ENCODE data around the gene C19orf44.

The C19orf44 gene

DNA sequence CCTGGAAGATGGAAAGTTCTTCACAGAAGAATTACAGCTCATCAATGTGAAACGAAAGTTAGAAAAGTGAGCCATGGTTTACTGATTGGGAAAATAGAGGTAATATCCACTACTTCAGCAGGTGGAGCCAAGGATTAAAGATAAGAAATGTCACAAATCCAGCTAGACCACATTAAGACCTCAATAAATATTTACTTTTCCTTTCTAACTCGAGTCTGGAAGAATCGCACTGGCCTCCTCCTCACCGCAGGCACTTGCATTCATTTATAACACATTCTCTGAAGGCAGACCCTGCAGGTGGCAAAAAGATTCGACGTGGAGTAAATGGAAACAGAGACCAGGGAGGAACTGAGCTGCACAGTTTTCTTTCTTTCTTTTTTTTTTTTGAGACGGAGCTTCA, 68.6 kb downstream of the C19orf44 start:
- no peak for DNase-seq (ENCODE audit: low spot score)
- TF ChIP-seq, protein P1, sequence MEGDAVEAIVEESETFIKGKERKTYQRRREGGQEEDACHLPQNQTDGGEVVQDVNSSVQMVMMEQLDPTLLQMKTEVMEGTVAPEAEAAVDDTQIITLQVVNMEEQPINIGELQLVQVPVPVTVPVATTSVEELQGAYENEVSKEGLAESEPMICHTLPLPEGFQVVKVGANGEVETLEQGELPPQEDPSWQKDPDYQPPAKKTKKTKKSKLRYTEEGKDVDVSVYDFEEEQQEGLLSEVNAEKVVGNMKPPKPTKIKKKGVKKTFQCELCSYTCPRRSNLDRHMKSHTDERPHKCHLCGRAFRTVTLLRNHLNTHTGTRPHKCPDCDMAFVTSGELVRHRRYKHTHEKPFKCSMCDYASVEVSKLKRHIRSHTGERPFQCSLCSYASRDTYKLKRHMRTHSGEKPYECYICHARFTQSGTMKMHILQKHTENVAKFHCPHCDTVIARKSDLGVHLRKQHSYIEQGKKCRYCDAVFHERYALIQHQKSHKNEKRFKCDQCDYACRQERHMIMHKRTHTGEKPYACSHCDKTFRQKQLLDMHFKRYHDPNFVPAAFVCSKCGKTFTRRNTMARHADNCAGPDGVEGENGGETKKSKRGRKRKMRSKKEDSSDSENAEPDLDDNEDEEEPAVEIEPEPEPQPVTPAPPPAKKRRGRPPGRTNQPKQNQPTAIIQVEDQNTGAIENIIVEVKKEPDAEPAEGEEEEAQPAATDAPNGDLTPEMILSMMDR (IDR thresholded peaks at IDR 0.05; ENCODE audit: borderline replicate concordance, control extremely low read depth, extremely low read depth, insufficient read depth, missing control alignments) = no peak
- in situ Hi-C loops (cut with MboI; ENCODE audit: low sequenced_read_pairs, unreplicated experiment) = no loop called here

DNA sequence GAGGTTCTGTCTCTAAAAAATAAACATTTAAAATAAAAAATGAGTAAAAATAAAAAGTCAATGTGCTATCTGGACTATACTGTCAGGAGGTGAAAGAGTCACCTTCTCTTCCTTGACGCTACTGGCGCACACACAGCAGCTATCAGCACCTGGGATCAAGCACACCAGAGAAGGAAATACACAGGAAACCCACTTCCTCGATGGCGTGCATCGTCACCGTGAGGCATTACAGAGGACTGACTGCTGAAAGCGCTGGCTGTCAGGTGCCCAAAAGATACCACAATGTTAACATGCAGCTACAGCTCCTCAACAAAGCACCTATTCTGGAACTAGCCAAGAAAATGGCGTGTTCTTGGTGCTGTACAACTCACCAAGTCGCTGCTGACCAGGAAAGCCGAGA, 70.0 kb downstream of the C19orf44 start:
- no peak for DNase-seq (ENCODE audit: low spot score)
- in situ Hi-C loops (cut with MboI; ENCODE audit: low sequenced_read_pairs, unreplicated experiment) = no loop called here
- TF ChIP-seq, protein P1 (IDR thresholded peaks at IDR 0.05; ENCODE audit: borderline replicate concordance, control extremely low read depth, extremely low read depth, insufficient read depth, missing control alignments) = no peak

DNA sequence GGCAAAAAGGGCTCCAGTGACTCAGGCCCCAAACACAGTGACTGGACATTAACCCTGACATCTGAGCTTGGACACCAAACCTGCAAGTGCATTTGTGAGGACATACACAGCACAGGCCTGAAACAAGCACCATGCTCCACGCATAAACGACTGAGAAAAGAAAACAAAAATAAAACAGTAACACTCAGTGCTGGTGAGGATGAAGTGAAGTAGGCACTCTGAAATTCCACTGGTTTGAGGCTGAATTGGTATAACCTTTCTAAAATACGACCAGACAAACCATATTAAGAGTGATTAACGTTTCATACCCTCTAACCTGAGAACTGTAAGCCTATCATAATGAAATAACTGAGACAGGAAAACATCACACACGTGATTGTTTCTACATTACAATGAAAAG, 70.5 kb downstream of the C19orf44 start:
- DNase-seq (ENCODE audit: low spot score) = no peak
- TF ChIP-seq, protein P1 (IDR thresholded peaks at IDR 0.05; ENCODE audit: borderline replicate concordance, control extremely low read depth, extremely low read depth, insufficient read depth, missing control alignments) = no peak
- in situ Hi-C loops (cut with MboI; ENCODE audit: low sequenced_read_pairs, unreplicated experiment) = no loop called here

DNA sequence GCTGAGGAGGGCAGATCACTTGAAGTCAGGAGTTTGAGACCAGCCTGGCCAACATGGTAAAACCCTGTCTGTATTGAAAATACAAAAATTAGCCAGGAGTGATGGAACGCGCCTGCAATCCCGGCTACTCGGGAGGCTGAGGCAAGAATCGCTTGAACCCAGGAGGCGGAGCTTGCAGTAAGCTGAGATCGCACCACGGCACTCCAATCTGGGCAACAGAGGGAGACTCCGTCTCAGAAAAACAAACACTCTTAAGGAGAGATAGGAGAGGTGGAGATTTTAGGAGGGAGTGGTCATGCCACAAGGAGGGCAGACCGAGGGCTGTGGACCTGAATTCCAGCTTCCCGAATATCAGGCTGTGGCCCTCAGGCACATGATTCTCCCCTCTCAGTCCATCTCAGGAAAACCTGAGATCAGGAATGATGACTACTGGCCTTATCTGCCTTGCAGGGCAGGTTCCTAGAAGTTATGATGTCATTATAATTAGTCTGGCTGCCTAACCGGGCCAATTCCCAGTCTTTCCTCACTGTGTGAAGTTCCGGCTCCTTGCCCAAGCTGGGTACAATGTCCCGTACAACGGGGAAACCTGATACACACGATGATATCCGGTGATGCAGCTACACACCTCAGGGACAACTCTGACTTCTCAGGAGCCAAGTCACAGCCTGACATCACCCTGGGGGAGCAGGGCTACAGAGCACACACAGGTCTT, 73.6 kb downstream of the C19orf44 start:
- TF ChIP-seq, protein P1 (IDR thresholded peaks at IDR 0.05; ENCODE audit: borderline replicate concordance, control extremely low read depth, extremely low read depth, insufficient read depth, missing control alignments) = no peak
- DNase-seq (ENCODE audit: low spot score) = no peak
- in situ Hi-C loops (cut with MboI; ENCODE audit: low sequenced_read_pairs, unreplicated experiment) = no loop called here
